Hematopoietic multipotent progenitor cell treated with erythropoietin and hydrocortisone succinate and interleukin-3 and kit ligand, for 4 days (in vitro differentiated cells): Measurements from ENCODE around the gene TXNDC9.
"Not testable (repeated sequence)": the region's sequence is repeated elsewhere in the genome, so short reads cannot be mapped to it uniquely, and the experiment has no call there.

Experiments used
- DNase-seq: peaks from one replicate; pipeline ENCODE4 v3.0.0-alpha.2; 2015

The TXNDC9 gene

DNA sequence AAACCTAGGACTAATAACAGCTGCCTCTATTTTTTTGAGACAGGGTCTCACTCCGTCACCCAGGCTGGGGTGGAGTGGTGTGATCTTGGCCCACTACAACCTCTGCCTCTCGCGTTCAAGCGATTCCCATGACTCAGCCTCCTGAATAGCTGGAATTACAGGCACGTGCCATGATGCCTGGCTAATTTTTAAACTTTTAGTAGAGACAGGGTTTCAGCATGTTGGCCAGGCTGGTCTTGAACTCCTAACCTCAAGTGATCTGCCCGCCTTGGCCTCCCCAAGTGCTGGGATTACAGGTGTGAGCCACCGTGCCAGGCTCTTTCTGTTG lies 18.3 kb downstream of the TXNDC9 start:
- not testable (repeated sequence) for DNase-seq

- DNase-seq = no peak
Measured at GRCh38 chr2:99317161-99317872, 18.8 kb downstream of the TXNDC9 start.

DNA sequence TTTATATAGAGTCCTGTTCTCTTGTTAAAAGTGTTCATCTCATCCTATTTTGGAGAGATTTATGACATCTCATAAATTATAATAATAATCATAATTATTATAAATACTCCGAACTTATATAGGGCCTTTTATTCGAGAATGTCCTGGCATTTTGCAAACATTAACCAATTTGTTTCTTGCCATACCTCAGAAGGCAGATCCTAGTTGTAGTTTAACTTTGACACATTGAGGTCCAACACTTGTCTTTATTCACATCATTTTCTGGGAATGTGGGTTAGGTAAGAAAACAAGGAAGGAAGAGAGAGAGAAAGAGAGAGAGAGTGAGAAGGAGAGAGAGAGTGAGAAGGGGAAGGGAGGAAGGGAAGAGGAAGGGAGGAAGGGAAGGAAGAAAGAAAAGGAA lies 35.0 kb downstream of the TXNDC9 start, which contains the start of gene LYG1:
TSS of gene LYG1 (minus strand) at position 101 of the 400 bp plus-strand sequence. CDS start 5,527 bp downstream, outside the sequence.
- not testable (repeated sequence) for DNase-seq

- no peak for DNase-seq
Measured at GRCh38 chr2:99299580-99299979, 36.6 kb downstream of the TXNDC9 start.

DNA sequence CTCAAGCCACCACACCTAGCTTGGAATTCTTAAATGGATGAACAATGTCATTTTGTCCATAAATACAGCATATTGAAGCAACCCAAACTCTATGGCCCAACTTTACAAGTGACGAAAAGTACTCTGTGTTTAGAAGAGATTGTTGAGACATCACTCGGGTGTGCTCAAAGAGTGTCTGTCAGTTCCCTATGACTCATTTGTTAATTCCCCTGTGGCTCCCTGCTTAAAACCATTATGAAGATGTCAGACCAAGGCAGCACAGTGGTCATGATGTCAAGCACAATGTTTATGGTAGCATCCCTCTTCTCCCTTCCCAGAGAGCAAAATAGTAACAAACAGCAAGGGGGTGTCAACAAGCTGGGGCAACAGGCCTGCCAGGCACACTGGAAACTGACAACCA lies 38.1 kb downstream of the TXNDC9 start:
- DNase-seq = no peak

GRCh38 chr2:99285526-99285925 lies 50.6 kb downstream of the TXNDC9 start:
- no peak for DNase-seq

DNA sequence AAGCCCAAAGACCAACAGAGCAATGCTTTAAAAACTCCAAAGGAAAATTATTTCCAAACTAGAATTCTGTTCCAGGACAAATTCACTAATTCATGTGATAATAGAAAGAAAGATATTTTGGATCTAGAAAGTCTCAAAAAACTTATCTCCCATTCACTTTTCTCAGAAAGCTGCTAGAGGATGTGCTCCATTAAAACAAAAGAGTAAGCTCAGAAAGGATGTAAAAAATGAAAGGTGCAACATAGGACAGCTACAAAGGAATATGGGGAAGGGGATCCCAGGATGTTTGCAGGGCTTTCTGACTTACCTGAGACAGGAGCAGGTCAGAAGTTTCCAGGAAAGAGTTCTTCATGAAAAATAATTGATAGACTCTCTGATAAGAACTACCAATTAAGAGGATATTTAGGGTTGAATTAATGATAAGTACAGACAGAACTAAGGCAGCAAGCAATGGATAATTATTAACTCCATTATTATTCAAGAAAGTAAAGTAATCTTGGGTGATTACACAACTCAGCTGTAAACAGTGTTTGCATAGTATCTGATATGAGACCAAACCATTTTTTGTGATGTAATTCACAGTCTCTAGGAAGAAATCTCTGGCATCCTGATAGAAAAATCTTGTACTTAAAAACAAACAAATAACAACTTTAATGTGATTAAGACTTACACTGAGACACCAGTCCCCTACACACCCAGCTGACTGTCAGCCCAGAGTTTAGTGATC lies 56.0 kb downstream of the TXNDC9 start:
- no peak for DNase-seq

- DNase-seq = no peak
Measured at GRCh38 chr2:99278793-99279291, 57.3 kb downstream of the TXNDC9 start.

GRCh38 chr2:99278195-99278765 lies 57.9 kb downstream of the TXNDC9 start:
- not testable (repeated sequence) for DNase-seq

GRCh38 chr2:99275882-99276281 lies 60.3 kb downstream of the TXNDC9 start:
- peak; percentile 13 for DNase-seq
